ENCODE data around the gene RAB40C.

DNA sequence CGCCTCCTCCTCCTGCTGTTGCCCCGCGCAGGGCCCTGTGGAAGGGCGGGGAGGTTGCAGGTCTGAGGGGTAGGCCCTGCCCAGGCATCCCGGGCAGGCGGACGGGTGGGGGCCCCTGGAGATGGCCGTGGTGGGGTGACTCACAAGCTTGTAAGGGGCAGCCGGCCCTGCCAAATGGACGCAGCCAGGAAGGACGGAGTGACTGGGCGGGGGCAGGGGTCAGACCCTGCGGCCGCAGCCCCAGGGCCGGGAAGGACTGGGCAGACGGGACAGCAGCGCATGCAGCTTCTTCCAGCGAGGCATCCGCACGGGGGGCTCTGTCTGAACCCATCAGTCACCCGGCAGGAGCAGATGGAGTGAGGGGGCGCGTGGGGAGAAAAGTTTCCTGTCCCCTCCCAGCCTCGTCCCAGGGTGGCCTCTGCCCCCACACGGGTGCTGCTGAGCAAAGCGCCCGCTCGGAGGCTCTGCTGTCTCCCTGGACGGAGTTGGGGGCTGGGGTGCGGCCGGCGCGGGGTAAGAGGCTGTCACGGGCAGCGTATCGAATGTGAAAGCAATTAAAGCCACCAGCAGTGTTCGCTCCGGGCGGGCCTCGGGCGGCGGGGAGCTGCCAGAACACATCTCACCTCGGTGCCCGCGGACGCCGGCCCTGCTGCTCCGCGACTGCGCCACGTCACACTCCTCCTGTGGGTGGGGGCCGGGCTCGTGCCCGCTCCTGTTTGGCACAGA is 35.1 kb upstream of the RAB40C start:
- TF ChIP-seq, protein P1, sequence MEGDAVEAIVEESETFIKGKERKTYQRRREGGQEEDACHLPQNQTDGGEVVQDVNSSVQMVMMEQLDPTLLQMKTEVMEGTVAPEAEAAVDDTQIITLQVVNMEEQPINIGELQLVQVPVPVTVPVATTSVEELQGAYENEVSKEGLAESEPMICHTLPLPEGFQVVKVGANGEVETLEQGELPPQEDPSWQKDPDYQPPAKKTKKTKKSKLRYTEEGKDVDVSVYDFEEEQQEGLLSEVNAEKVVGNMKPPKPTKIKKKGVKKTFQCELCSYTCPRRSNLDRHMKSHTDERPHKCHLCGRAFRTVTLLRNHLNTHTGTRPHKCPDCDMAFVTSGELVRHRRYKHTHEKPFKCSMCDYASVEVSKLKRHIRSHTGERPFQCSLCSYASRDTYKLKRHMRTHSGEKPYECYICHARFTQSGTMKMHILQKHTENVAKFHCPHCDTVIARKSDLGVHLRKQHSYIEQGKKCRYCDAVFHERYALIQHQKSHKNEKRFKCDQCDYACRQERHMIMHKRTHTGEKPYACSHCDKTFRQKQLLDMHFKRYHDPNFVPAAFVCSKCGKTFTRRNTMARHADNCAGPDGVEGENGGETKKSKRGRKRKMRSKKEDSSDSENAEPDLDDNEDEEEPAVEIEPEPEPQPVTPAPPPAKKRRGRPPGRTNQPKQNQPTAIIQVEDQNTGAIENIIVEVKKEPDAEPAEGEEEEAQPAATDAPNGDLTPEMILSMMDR (IDR thresholded peaks at IDR 0.05; ENCODE audit: borderline replicate concordance, extremely low read depth, low read length, poor library complexity, severe bottlenecking), result no peak
- no peak for TF ChIP-seq EZH2 (IDR thresholded peaks at IDR 0.05; ENCODE audit: borderline replicate concordance, low read depth, low read length, severe bottlenecking)

Data from DND-41 (cell line).